HEK293 (cell line): Measurements from ENCODE around the gene MATN4.

Source experiments
- ZBTB17 ChIP-seq: fragments of 450-650 bp; formaldehyde crosslinking; IDR thresholded peaks from 2 replicates; pipeline ENCODE4 v1.5.1; 2016; ENCODE audit warnings: missing biosample characterization, missing genetic modification characterization
- ZNF274 ChIP-seq, 2 experiments: fragments of 200-500 bp in 1 of 2; fragments of 450-650 bp in 1 of 2; sonication (Bioruptor generic) in 1 of 2; formaldehyde crosslinking in 1 of 2; IDR thresholded peaks; 2 replicates each; pipeline versions ENCODE4 v1.5.1 to v1.6.1; 2014 to 2016; ENCODE audit warnings: borderline replicate concordance in 1 of 2, inconsistent platforms in 1 of 2, low read length in 1 of 2, missing biosample characterization in 1 of 2, missing genetic modification characterization in 1 of 2
- ZNF629 ChIP-seq: fragments of 450-650 bp; formaldehyde crosslinking; IDR thresholded peaks from 2 replicates; pipeline ENCODE4 v1.5.1; 2017; ENCODE audit warnings: missing biosample characterization, missing genetic modification characterization
- TF ChIP-seq, protein P1 (sequence below): sonication (generic); formaldehyde crosslinking; IDR thresholded peaks from 2 replicates; pipeline ENCODE4 v1.8.1; 2022; ENCODE audit warnings: mild to moderate bottlenecking, moderate library complexity, missing genetic modification reagents
- TF ChIP-seq, protein P2 (sequence below): fragments of 450-650 bp; formaldehyde crosslinking; optimal IDR thresholded peaks from 2 replicates; pipeline ENCODE3; 2016; ENCODE audit warnings: missing biosample characterization, mild to moderate bottlenecking, missing genetic modification characterization

DNA sequence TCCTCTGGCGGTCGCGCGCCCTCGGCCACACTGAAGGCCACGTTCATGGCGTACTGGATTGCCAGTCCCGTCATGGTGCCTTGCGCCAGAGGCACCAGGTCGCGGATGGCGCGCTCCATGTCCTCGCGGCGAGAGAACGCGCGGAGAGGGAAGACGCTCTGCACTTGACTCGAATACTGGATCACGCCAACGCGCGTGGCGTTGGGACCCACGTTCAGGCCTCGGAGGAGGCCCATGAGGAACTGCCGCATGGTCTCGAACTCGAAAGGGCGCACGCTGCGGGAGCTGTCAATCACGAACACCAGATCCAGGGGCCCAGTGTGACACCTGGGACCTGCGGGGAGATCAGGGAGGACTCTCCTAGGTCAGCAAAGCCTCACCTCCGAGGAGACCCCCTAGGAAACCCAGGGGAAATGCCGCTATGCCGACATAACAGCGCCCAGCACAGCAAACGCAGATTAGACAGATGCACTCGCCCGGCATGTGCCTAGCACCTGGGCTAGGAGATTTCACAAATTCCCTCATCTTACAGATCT lies 3.6 kb downstream of the MATN4 start:
- no peak for TF ChIP-seq ZNF274 (IDR thresholded peaks at IDR 0.05; ENCODE audit: low read length)
- no peak for TF ChIP-seq ZNF274 (tag by site-specific recombination; IDR thresholded peaks at IDR 0.05; ENCODE audit: borderline replicate concordance)
- TF ChIP-seq ZBTB17, result no peak
- TF ChIP-seq, protein P1, sequence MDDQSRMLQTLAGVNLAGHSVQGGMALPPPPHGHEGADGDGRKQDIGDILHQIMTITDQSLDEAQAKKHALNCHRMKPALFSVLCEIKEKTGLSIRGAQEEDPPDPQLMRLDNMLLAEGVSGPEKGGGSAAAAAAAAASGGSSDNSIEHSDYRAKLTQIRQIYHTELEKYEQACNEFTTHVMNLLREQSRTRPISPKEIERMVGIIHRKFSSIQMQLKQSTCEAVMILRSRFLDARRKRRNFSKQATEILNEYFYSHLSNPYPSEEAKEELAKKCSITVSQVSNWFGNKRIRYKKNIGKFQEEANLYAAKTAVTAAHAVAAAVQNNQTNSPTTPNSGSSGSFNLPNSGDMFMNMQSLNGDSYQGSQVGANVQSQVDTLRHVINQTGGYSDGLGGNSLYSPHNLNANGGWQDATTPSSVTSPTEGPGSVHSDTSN (CRISPR knock-in tag), result no peak
- TF ChIP-seq ZNF629 (tag by site-specific recombination), result no peak
- TF ChIP-seq, protein P2, sequence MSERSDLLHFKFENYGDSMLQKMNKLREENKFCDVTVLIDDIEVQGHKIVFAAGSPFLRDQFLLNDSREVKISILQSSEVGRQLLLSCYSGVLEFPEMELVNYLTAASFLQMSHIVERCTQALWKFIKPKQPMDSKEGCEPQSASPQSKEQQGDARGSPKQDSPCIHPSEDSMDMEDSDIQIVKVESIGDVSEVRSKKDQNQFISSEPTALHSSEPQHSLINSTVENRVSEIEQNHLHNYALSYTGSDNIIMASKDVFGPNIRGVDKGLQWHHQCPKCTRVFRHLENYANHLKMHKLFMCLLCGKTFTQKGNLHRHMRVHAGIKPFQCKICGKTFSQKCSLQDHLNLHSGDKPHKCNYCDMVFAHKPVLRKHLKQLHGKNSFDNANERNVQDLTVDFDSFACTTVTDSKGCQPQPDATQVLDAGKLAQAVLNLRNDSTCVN (tag by site-specific recombination), result no peak
